ENCODE measurements around the gene TBCK. TPM values are rescaled to one million over a fixed set of nuclear protein-coding genes. Genes with fewer than 3 reads are reported as not detected.
A peak's percentile ranks its signal among the peaks of the same experiment; 100 is the strongest.

Gene TBCK
- total RNA-seq, 1 donor from 2014 or later: 64.2 TPM

GRCh38 chr4:106090826-106091225 is 225.2 kb downstream of the TBCK start:
- no peak for TF ChIP-seq CTCF (IDR thresholded peaks at IDR 0.05; ENCODE audit: unreplicated experiment)
- no peak for DNase-seq (ENCODE audit: low spot score in 2 of 2, unreplicated experiment in 2 of 2)
- H3K36me3 Mint-ChIP-seq: peaks cover 75% of the 10 kb centered on the region
- peaks cover 10% of the 10 kb centered on the region for H3K4me1 Mint-ChIP-seq
- peaks cover 51% of the 10 kb centered on the region for H3K9me3 Mint-ChIP-seq
- H3K4me3 Mint-ChIP-seq: no peak overlapping the region
- no peaks in the 10 kb centered on the region for H3K27me3 Mint-ChIP-seq (ENCODE audit: low read depth)
- H3K27ac Mint-ChIP-seq: no peak overlapping the region

DNA sequence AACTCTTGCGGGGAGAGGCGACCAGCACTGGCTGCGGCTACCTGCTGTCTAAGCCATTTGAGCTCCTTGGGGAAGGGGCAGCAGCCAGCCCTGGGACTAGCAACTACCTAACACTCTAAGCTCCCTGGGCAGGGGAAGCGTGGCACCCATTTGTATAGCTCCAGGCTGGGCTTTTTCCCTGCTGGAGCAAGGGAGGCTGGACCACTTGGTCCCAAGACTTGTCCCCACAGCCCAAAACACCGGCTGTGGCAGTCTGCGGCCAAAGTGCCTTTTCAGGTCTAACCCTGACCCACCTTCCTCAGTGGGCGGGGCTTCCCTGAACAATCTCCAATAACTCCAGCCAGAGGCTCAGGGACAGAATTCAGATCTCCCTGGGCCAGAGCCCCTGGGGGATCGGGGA is 232.9 kb downstream of the TBCK start:
- H3K27ac Mint-ChIP-seq: no peak overlapping the region
- DNase-seq (ENCODE audit: low spot score in 2 of 2, unreplicated experiment in 2 of 2): no peak
- H3K9me3 Mint-ChIP-seq: peaks cover 76% of the 10 kb centered on the region
- H3K4me3 Mint-ChIP-seq: no peak overlapping the region
- H3K36me3 Mint-ChIP-seq: peaks cover 88% of the 10 kb centered on the region
- no peaks in the 10 kb centered on the region for H3K27me3 Mint-ChIP-seq (ENCODE audit: low read depth)
- H3K4me1 Mint-ChIP-seq: no peaks in the 10 kb centered on the region
- no peak for TF ChIP-seq CTCF (IDR thresholded peaks at IDR 0.05; ENCODE audit: unreplicated experiment)

GRCh38 chr4:106080376-106080775 is 235.6 kb downstream of the TBCK start:
- H3K27me3 Mint-ChIP-seq (ENCODE audit: low read depth): no peaks in the 10 kb centered on the region
- H3K9me3 Mint-ChIP-seq: peaks cover 72% of the 10 kb centered on the region
- TF ChIP-seq CTCF (IDR thresholded peaks at IDR 0.05; ENCODE audit: unreplicated experiment): no peak
- H3K27ac Mint-ChIP-seq: no peak overlapping the region
- H3K4me3 Mint-ChIP-seq: no peak overlapping the region
- no peaks in the 10 kb centered on the region for H3K4me1 Mint-ChIP-seq
- peaks cover 84% of the 10 kb centered on the region for H3K36me3 Mint-ChIP-seq
- no peak for DNase-seq (ENCODE audit: low spot score in 2 of 2, unreplicated experiment in 2 of 2)

- Mint-ChIP-seq H3K27me3 (ENCODE audit: low read depth) (no peaks in the 10 kb centered on the region), H3K4me3 (no peak overlapping the region), H3K4me1 (no peaks in the 10 kb centered on the region), H3K36me3 (peaks cover 84% of the 10 kb centered on the region), H3K9me3 (peaks cover 73% of the 10 kb centered on the region), H3K27ac (no peak overlapping the region)
- TF ChIP-seq CTCF (IDR thresholded peaks at IDR 0.05; ENCODE audit: unreplicated experiment): no peak
- no peak for DNase-seq (ENCODE audit: low spot score in 2 of 2, unreplicated experiment in 2 of 2)
Observed at GRCh38 chr4:106079616-106080015, 236.4 kb downstream of the TBCK start.

GRCh38 chr4:106065018-106065417 is 251.0 kb downstream of the TBCK start:
- Mint-ChIP-seq H3K36me3 (peaks cover 5% of the 10 kb centered on the region), H3K4me1 (peaks cover 41% of the 10 kb centered on the region), H3K27me3 (ENCODE audit: low read depth) (no peaks in the 10 kb centered on the region), H3K4me3 (no peak overlapping the region), H3K27ac (peak overlapping the region; percentile 66), H3K9me3 (peaks cover 11% of the 10 kb centered on the region)
- TF ChIP-seq CTCF (IDR thresholded peaks at IDR 0.05; ENCODE audit: unreplicated experiment): no peak
- no peak for DNase-seq (ENCODE audit: low spot score in 2 of 2, unreplicated experiment in 2 of 2)

DNA sequence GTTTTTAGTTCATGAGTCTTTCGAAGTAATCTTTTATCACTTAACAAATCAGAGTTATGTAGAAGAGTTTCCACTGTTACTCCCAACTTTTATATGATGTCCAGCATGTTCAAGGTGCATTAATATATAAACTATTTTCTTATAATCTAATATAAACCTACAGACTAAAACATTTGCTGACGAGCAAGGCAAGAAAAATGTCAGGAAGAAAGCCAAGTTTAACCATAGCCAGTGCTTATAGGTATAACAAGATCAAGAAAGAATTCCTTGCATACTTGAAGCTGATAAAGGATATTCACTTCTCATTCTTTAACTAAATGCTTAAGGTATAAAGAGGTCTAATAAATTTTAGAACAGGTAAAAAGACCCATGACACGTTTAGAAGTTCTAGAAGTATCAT is 253.0 kb downstream of the TBCK start:
- Mint-ChIP-seq H3K4me1 (peaks cover 50% of the 10 kb centered on the region), H3K9me3 (peaks cover 4% of the 10 kb centered on the region), H3K36me3 (no peaks in the 10 kb centered on the region), H3K4me3 (no peak overlapping the region), H3K27me3 (ENCODE audit: low read depth) (no peaks in the 10 kb centered on the region), H3K27ac (peak overlapping the region; percentile 86)
- DNase-seq (ENCODE audit: low spot score in 2 of 2, unreplicated experiment in 2 of 2): no peak
- TF ChIP-seq CTCF (IDR thresholded peaks at IDR 0.05; ENCODE audit: unreplicated experiment): no peak

Data from mesothelial cell of epicardium (in vitro differentiated cells).